ENCODE results near the gene ZNHIT3.

DNA sequence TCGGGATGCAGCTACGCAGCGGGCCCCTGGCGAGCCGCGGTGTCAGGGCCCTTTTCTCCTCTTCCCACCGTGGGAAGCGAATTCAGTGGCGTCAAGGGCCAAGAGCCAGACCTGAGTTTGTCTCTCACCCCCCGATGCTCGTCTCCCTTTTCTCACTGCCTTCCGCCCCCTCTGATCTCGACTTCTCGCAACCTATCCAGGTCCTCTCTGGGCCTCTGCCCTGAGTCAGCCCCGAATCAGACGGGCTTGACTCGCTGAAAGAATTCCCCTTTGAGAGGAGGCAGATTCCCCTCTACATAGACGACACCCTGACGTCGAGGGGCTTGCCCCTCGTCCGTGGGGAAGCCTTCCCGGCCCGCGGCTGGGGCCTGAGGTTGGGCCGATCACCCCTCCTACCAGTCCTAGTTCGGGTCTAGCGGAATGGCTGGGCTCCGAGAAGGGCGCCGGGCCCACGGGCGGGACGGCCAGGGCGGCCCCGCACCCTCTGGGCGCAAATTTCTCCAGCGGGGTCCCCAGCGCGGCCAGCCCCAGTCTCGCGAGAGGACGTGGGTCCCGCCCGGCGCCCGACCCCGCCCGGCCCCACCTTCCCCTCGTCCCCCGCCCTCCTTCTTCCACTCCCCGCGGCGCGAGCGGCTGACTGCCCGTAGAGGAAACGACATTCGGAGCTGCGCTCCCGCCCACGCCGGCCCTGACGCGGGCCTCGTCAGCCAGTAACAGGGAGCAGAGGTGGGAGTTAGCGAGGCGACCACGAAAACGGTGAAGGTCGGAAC lies 58.0 kb downstream of the ZNHIT3 start, which contains the start of gene GGNBP2:
- TF ChIP-seq ZNF274 (IDR thresholded peaks at IDR 0.05; ENCODE audit: low read depth, low read length) (no peak), SUZ12 (IDR thresholded peaks at IDR 0.05; ENCODE audit: extremely low read depth, insufficient read depth, insufficient read length) (no peak)
